Uterus (tissue), 4 donors: ENCODE data around the gene UNC13B. TPM values are rescaled to one million over a fixed set of nuclear protein-coding genes. Genes with fewer than 3 reads are reported as not detected.
"Not testable (repeated sequence)": the region's sequence is repeated elsewhere in the genome, so short reads cannot be mapped to it uniquely, and the experiment has no call there.

Experiments
- DNase-seq, 2 donors: peaks; one replicate each; pipeline ENCODE4 v3.0.0-alpha.2; 2019 to 2020
- H3K27ac ChIP-seq, 2 donors: fragments of 200-600 bp; sonication (generic); 1 replicate in 1 of 2; 2 replicates in 1 of 2; pipeline ENCODE4 v1.5.1; 2016 to 2018
- H3K27me3 ChIP-seq, 2 donors: fragments of 200-600 bp; sonication (generic); one replicate each; pipeline ENCODE4 v1.5.1; 2018 to 2019; ENCODE audit warnings: control low read depth in 1 of 2
- H3K36me3 ChIP-seq, 2 donors: fragments of 200-600 bp; sonication (generic); one replicate each; pipeline ENCODE4 v1.5.1; 2019; ENCODE audit warnings: control low read depth in 1 of 2
- H3K4me1 ChIP-seq, 2 donors: fragments of 200-600 bp; sonication (generic); one replicate each; pipeline ENCODE4 v1.5.1; 2018 to 2019; ENCODE audit warnings: control low read depth in 1 of 2
- H3K4me3 ChIP-seq, 2 donors: fragments of 200-600 bp; sonication (generic); 1 replicate in 1 of 2; 2 replicates in 1 of 2; pipeline ENCODE4 v1.5.1; 2018 to 2019; ENCODE audit warnings: mild to moderate bottlenecking in 1 of 2
- H3K9me3 ChIP-seq, 2 donors: fragments of 200-600 bp; sonication (generic); one replicate each; pipeline ENCODE4 v1.5.1; 2019; ENCODE audit warnings: control low read depth in 1 of 2
- POLR2A ChIP-seq, 2 donors: fragments of 450-650 bp; IDR thresholded peaks; one replicate each; pipeline ENCODE4 v1.6.1; 2016; ENCODE audit warnings: antibody characterized with exemption in 2 of 2, mild to moderate bottlenecking in 1 of 2, moderate library complexity in 1 of 2
- intact Hi-C: fragments of 100-400 bp; cut with DNase I; formaldehyde crosslinking; loops from one replicate; pipeline ENCODE4 v1.15.1; 2023; ENCODE audit warnings: low total_unique reads
- total RNA-seq, 4 donors: library from RNA; depleted of rRNA in 3 of 4; stranded (reverse); fragments of >200 nt in 3 of 4; gene quantifications; one replicate each; pipeline versions ENCODE4 v1.1.0 to v1.2.4, GENCODE V29; 2014 to 2023
- TF ChIP-seq, protein P1 (sequence below), 4 experiments: fragments of 200-600 bp in 2 of 4; fragments of 450-650 bp in 2 of 4; sonication (generic) in 2 of 4; IDR thresholded peaks; one replicate each; pipeline ENCODE4 v1.5.1; 2016 to 2019; ENCODE audit warnings: antibody characterized with exemption in 4 of 4, mild to moderate bottlenecking in 2 of 4, moderate library complexity in 1 of 4
- donor health status: DM: yes; HTN: yes; CAD: no.

The UNC13B gene
- total RNA-seq, 4 donors from 2014 or later, result 11.2 to 37.1 (median 14.6) TPM

- no peaks in the 10 kb centered on the region for H3K36me3 ChIP-seq
- H3K4me3 ChIP-seq, result no peak overlapping the region
- H3K27me3 ChIP-seq, result no peaks in the 10 kb centered on the region
- peak; percentile 42 to 66 for DNase-seq
- intact Hi-C loops, result no loop called here
- no peaks in the 10 kb centered on the region for H3K9me3 ChIP-seq
- H3K27ac ChIP-seq, result no peak overlapping the region
- H3K4me1 ChIP-seq, result no peaks in the 10 kb centered on the region
- no peak for TF ChIP-seq POLR2A (IDR thresholded peaks at IDR 0.05)
- TF ChIP-seq, protein P1, sequence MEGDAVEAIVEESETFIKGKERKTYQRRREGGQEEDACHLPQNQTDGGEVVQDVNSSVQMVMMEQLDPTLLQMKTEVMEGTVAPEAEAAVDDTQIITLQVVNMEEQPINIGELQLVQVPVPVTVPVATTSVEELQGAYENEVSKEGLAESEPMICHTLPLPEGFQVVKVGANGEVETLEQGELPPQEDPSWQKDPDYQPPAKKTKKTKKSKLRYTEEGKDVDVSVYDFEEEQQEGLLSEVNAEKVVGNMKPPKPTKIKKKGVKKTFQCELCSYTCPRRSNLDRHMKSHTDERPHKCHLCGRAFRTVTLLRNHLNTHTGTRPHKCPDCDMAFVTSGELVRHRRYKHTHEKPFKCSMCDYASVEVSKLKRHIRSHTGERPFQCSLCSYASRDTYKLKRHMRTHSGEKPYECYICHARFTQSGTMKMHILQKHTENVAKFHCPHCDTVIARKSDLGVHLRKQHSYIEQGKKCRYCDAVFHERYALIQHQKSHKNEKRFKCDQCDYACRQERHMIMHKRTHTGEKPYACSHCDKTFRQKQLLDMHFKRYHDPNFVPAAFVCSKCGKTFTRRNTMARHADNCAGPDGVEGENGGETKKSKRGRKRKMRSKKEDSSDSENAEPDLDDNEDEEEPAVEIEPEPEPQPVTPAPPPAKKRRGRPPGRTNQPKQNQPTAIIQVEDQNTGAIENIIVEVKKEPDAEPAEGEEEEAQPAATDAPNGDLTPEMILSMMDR (IDR thresholded peaks at IDR 0.05), result no peak
Measured at GRCh38 chr9:35406183-35406959, 244.6 kb downstream of the UNC13B start.

- Histone ChIP-seq H3K36me3 (no peaks in the 10 kb centered on the region), H3K27me3 (no peaks in the 10 kb centered on the region), H3K4me3 (no peak overlapping the region), H3K4me1 (no peaks in the 10 kb centered on the region), H3K9me3 (no peaks in the 10 kb centered on the region), H3K27ac (no peak overlapping the region)
- intact Hi-C loops, result no loop called here
- no peak for DNase-seq
- TF ChIP-seq, protein P1 (IDR thresholded peaks at IDR 0.05), result no peak
- TF ChIP-seq POLR2A (IDR thresholded peaks at IDR 0.05), result no peak
Measured at GRCh38 chr9:35407846-35408245, 246.0 kb downstream of the UNC13B start.

- H3K4me1 ChIP-seq, H3K4me3 ChIP-seq, H3K36me3 ChIP-seq, H3K27me3 ChIP-seq, DNase-seq, intact Hi-C loops, H3K9me3 ChIP-seq, H3K27ac ChIP-seq: not testable (repeated sequence)
Measured at GRCh38 chr9:35409434-35409833, 247.6 kb downstream of the UNC13B start.

DNA sequence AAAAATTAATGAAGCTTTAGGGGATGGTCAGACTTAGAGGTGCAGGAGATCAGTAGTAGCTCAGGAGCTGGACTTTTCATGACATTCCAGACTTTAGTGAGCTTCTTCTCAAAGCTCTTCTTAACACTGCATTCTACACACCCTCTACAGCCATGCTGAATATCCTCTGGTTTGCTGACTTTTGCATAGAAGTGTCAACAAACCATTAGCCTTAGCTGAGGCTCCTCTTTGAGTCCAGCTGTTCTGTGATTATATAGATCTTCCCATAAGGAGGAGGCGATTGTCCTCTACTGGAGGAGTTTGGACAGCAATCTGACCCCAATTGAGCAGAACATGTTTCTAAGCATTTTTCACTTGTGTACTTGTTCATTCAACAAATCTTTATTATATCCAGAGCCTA, 253.1 kb downstream of the UNC13B start:
- no peaks in the 10 kb centered on the region for H3K36me3 ChIP-seq
- intact Hi-C loops, result no loop called here
- H3K4me3 ChIP-seq, result no peak overlapping the region
- H3K27me3 ChIP-seq, result no peaks in the 10 kb centered on the region
- no peak overlapping the region for H3K27ac ChIP-seq
- no peak for TF ChIP-seq POLR2A (IDR thresholded peaks at IDR 0.05)
- TF ChIP-seq, protein P1 (IDR thresholded peaks at IDR 0.05), result no peak
- DNase-seq, result no peak
- no peaks in the 10 kb centered on the region for H3K9me3 ChIP-seq
- no peaks in the 10 kb centered on the region for H3K4me1 ChIP-seq

GRCh38 chr9:35415402-35416097, 253.7 kb downstream of the UNC13B start:
- intact Hi-C loops, result no loop called here
- DNase-seq, result no peak
- H3K4me3 ChIP-seq, result no peak overlapping the region
- H3K9me3 ChIP-seq, result no peaks in the 10 kb centered on the region
- no peaks in the 10 kb centered on the region for H3K36me3 ChIP-seq
- no peaks in the 10 kb centered on the region for H3K4me1 ChIP-seq
- H3K27me3 ChIP-seq, result no peaks in the 10 kb centered on the region
- H3K27ac ChIP-seq, result no peak overlapping the region
- TF ChIP-seq POLR2A (IDR thresholded peaks at IDR 0.05), result no peak
- TF ChIP-seq, protein P1 (IDR thresholded peaks at IDR 0.05), result no peak
